Karpas-422 (cell line): ENCODE measurements around the gene FHDC1. TPM values are rescaled to one million over a fixed set of nuclear protein-coding genes. Genes with fewer than 3 reads are reported as not detected.

ENCODE experiments used
- DNase-seq: peaks from one replicate; pipeline ENCODE4 v3.0.0-alpha.2; 2015
- H2AFZ ChIP-seq: fragments of 200-600 bp; sonication (generic); 2 replicates; pipeline ENCODE4 v1.6.1; 2014; ENCODE audit warnings: antibody characterized with exemption, low read length, mixed read lengths
- H3K27ac ChIP-seq: fragments of 200-600 bp; sonication (generic); 2 replicates; pipeline ENCODE4 v1.5.1; 2014; ENCODE audit warnings: mild to moderate bottlenecking, low read length, moderate library complexity
- H3K27me3 ChIP-seq: fragments of 200-600 bp; sonication (generic); 2 replicates; pipeline ENCODE4 v1.6.1; 2014; ENCODE audit warnings: low read length, mixed read lengths
- H3K36me3 ChIP-seq: fragments of 200-600 bp; sonication (generic); 2 replicates; pipeline ENCODE4 v1.6.1; 2014; ENCODE audit warnings: low read length, mixed read lengths; ENCODE audit not compliant: insufficient read depth
- H3K4me1 ChIP-seq: fragments of 200-600 bp; sonication (generic); 2 replicates; pipeline ENCODE4 v1.6.1; 2014; ENCODE audit warnings: mild to moderate bottlenecking, low read length, mixed read lengths
- H3K4me2 ChIP-seq: fragments of 200-600 bp; sonication (generic); 2 replicates; pipeline ENCODE4 v1.6.1; 2014; ENCODE audit warnings: low read length, low read depth, mild to moderate bottlenecking; ENCODE audit not compliant: poor library complexity, severe bottlenecking
- H3K4me3 ChIP-seq: fragments of 200-600 bp; sonication (generic); 2 replicates; pipeline ENCODE4 v1.5.1; 2014; ENCODE audit warnings: mild to moderate bottlenecking, antibody characterized with exemption, low read length, mixed read lengths
- H3K79me2 ChIP-seq: fragments of 200-600 bp; sonication (generic); 2 replicates; pipeline ENCODE4 v1.6.1; 2014; ENCODE audit warnings: mild to moderate bottlenecking, low read length, mixed read lengths
- H3K9ac ChIP-seq: fragments of 200-600 bp; sonication (generic); 2 replicates; pipeline ENCODE4 v1.6.0; 2014; ENCODE audit warnings: low read length
- H3K9me2 ChIP-seq: fragments of 200-600 bp; sonication (generic), shearing (Covaris generic); replicated peaks from 2 replicates; pipeline ENCODE4 v1.6.0; 2014; ENCODE audit warnings: mild to moderate bottlenecking, low read length, moderate library complexity; ENCODE audit not compliant: insufficient read depth
- H3K9me3 ChIP-seq: fragments of 300-700, 200-600 bp; sonication (generic); 2 replicates; pipeline ENCODE4 v1.6.1; 2014; ENCODE audit warnings: low read length, mixed read lengths
- H4K20me1 ChIP-seq: fragments of 200-600 bp; sonication (generic); 2 replicates; pipeline ENCODE4 v1.6.1; 2014; ENCODE audit warnings: mild to moderate bottlenecking, antibody characterized with exemption, low read length, low read depth; ENCODE audit not compliant: insufficient read depth
- total RNA-seq: library from RNA; depleted of rRNA; stranded (reverse); fragments of >200 nt; shearing (Covaris generic); gene quantifications from 2 replicates; pipeline ENCODE4 v1.2.3, GENCODE V29; 2014; ENCODE audit warnings: low replicate concordance; rRNA removed

Gene FHDC1
- total RNA-seq, 1 experiment from 2014 or later: 0.07 TPM

- no peak for DNase-seq
- Histone ChIP-seq H3K4me2 (no peak overlapping the region), H3K79me2 (no peaks in the 10 kb centered on the region), H3K27me3 (no peaks in the 10 kb centered on the region), H3K9me3 (no peaks in the 10 kb centered on the region), H3K36me3 (no peaks in the 10 kb centered on the region), H3K4me3 (no peak overlapping the region), H3K9ac (no peak overlapping the region), H4K20me1 (no peaks in the 10 kb centered on the region), H2AFZ (no peak overlapping the region), H3K27ac (no peak overlapping the region), H3K4me1 (peaks cover 9% of the 10 kb centered on the region), H3K9me2 (no peaks in the 10 kb centered on the region)
Measured at GRCh38 chr4:153023692-153024394, 87.7 kb downstream of the FHDC1 start.

GRCh38 chr4:153024466-153024865 lies 88.3 kb downstream of the FHDC1 start:
- no peak overlapping the region for H3K9ac ChIP-seq
- H3K36me3 ChIP-seq: no peaks in the 10 kb centered on the region
- H3K9me2 ChIP-seq: no peaks in the 10 kb centered on the region
- DNase-seq: no peak
- H4K20me1 ChIP-seq: no peaks in the 10 kb centered on the region
- no peak overlapping the region for H3K4me2 ChIP-seq
- H3K4me3 ChIP-seq: no peak overlapping the region
- no peaks in the 10 kb centered on the region for H3K27me3 ChIP-seq
- H3K79me2 ChIP-seq: no peaks in the 10 kb centered on the region
- H3K27ac ChIP-seq: no peak overlapping the region
- no peaks in the 10 kb centered on the region; the same call in 1 of the 2 replicates for H3K9me3 ChIP-seq
- H2AFZ ChIP-seq: no peak overlapping the region
- H3K4me1 ChIP-seq: peaks cover 9% of the 10 kb centered on the region

GRCh38 chr4:153025406-153025805 lies 89.3 kb downstream of the FHDC1 start:
- DNase-seq: no peak
- Histone ChIP-seq H3K9me3 (no peaks in the 10 kb centered on the region; the same call in 1 of the 2 replicates), H3K9ac (no peak overlapping the region)

DNA sequence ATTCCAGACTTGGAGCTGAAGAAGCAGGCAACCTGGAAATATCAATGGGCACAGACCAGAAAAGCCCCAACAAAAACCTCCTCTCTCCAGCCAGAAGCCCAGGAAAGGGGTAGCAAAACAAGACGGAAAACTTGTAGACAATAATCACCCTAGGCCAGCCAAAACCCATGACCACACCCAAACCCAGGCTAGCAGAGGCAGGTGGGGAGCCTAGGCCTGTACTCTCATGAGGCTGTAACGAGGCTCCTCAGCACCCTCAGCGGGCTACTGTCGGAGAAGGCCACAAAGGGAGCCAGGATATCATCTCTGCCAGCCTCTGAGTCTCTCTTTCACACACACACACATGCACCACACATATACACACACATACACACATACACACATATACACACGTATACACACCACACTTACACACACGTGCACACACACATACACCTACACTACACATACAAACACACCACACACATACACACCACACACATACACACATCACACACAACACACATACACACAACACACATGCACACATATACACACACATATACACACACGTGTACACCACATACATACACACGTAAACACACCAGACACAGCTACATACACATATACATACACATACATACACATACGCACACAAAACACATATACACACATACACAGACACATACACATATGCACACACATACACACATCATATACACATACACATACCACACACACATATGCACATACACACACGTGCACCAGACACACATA lies 90.6 kb downstream of the FHDC1 start:
- DNase-seq: no peak
- Histone ChIP-seq H3K4me3 (no peak overlapping the region), H2AFZ (no peak overlapping the region), H3K4me2 (no peak overlapping the region), H3K27ac (no peak overlapping the region), H3K9me2 (no peaks in the 10 kb centered on the region), H3K36me3 (no peaks in the 10 kb centered on the region), H3K79me2 (no peaks in the 10 kb centered on the region), H3K27me3 (no peaks in the 10 kb centered on the region; the same call in 1 of the 2 replicates), H3K4me1 (peaks cover 9% of the 10 kb centered on the region), H3K9ac (no peak overlapping the region), H4K20me1 (no peaks in the 10 kb centered on the region), H3K9me3 (no peaks in the 10 kb centered on the region; the same call in 1 of the 2 replicates)

More at GRCh38 chr4:153025406-153025805, 89.3 kb downstream of the FHDC1 start:
- Histone ChIP-seq H4K20me1 (no peaks in the 10 kb centered on the region), H3K36me3 (no peaks in the 10 kb centered on the region), H3K4me3 (no peak overlapping the region), H3K4me1 (peaks cover 9% of the 10 kb centered on the region), H3K27ac (no peak overlapping the region), H3K4me2 (no peak overlapping the region), H3K79me2 (no peaks in the 10 kb centered on the region), H3K27me3 (no peaks in the 10 kb centered on the region; the same call in 1 of the 2 replicates), H3K9me2 (no peaks in the 10 kb centered on the region), H2AFZ (peak overlapping the region; percentile 14; the same call in 1 of the 2 replicates)

DNA sequence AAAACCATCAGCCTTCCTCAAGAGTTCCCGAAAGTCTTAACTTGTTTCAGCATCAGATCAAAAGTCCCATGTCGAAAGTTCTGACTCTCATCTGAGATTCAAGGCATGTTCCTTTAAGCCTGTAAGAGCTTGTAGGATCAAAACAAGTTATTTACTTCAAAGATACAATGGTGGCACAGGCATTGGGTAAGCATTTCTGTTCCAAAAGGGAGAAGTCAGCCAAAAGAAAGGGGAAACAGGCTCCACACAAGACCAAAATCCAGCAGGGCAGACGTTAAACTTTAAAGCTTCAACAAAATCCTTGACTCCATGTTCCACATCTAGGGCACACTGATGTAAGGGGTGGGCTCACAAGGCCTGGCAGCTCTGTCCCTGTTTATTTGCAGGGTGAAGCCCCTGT lies 91.7 kb downstream of the FHDC1 start:
- DNase-seq: no peak
- no peaks in the 10 kb centered on the region for H4K20me1 ChIP-seq
- H3K27ac ChIP-seq: no peak overlapping the region
- H3K27me3 ChIP-seq: no peaks in the 10 kb centered on the region; the same call in 1 of the 2 replicates
- H2AFZ ChIP-seq: no peak overlapping the region
- H3K4me3 ChIP-seq: no peak overlapping the region
- H3K9me2 ChIP-seq: no peaks in the 10 kb centered on the region
- no peaks in the 10 kb centered on the region; the same call in 1 of the 2 replicates for H3K9me3 ChIP-seq
- no peaks in the 10 kb centered on the region for H3K79me2 ChIP-seq
- H3K4me1 ChIP-seq: peaks cover 9% of the 10 kb centered on the region
- no peaks in the 10 kb centered on the region for H3K36me3 ChIP-seq
- H3K4me2 ChIP-seq: no peak overlapping the region
- no peak overlapping the region for H3K9ac ChIP-seq

GRCh38 chr4:153028535-153028934 lies 92.4 kb downstream of the FHDC1 start:
- no peaks in the 10 kb centered on the region; the same call in 1 of the 2 replicates for H3K27me3 ChIP-seq
- H3K36me3 ChIP-seq: no peaks in the 10 kb centered on the region
- no peak overlapping the region for H3K4me3 ChIP-seq
- H3K9me2 ChIP-seq: no peaks in the 10 kb centered on the region
- no peak overlapping the region for H3K4me2 ChIP-seq
- no peak for DNase-seq
- H3K4me1 ChIP-seq: peaks cover 9% of the 10 kb centered on the region
- H4K20me1 ChIP-seq: no peaks in the 10 kb centered on the region
- no peak overlapping the region for H2AFZ ChIP-seq
- no peaks in the 10 kb centered on the region for H3K79me2 ChIP-seq
- H3K9ac ChIP-seq: no peak overlapping the region
- no peaks in the 10 kb centered on the region; the same call in 1 of the 2 replicates for H3K9me3 ChIP-seq
- no peak overlapping the region for H3K27ac ChIP-seq

Other genes with a start within 250 kb of the FHDC1 start
- gene TIGD4, start 156.6 kb upstream of the FHDC1 start, total RNA-seq: 3.1 TPM in 1 of 2 replicates, not detected in the other
- gene ARFIP1, start 156.4 kb upstream of the FHDC1 start, total RNA-seq: 81.7 and 90.2 TPM in 2 replicates